Panc1 (cell line): ENCODE results near the gene PRDM2. TPM values are rescaled to one million over a fixed set of nuclear protein-coding genes. Genes with fewer than 3 reads are reported as not detected.

Experiments used
- ATAC-seq: fragments of 200-7000 bp; cut with Tn5 transposase; 2 replicates; pipeline ENCODE4 v1.9.1; 2020; ENCODE audit warnings: mild to moderate bottlenecking, moderate library complexity
- BruUV-seq: library from RNA; stranded (reverse); fragments of 400-500 nt; replicated peaks from 2 replicates; lab custom pipeline; 2021; lab: Mats Ljungman, UMichigan
- CTCF ChIA-PET: fragments of 300-600 bp; sonication (Branson Sonifier 250); formaldehyde crosslinking; loops from one replicate; lab custom pipeline; 2022; ENCODE audit warnings: antibody characterized with exemption; lab: Charles Lee
- POLR2A ChIA-PET: fragments of 300-600 bp; sonication (Branson Sonifier 250); formaldehyde crosslinking; loops from one replicate; lab custom pipeline; 2022; ENCODE audit warnings: antibody characterized with exemption; lab: Charles Lee
- DNase-seq: peaks from one replicate; pipeline ENCODE4 v3.0.0-alpha.2; 2010; ENCODE audit warnings: low read depth, low spot score
- H3K27ac ChIP-seq: 2 replicates; pipeline ENCODE4 v1.5.1; 2011; ENCODE audit warnings: mild to moderate bottlenecking, low read length, inconsistent platforms
- H3K27me3 ChIP-seq: fragments of 200-500 bp; sonication (Bioruptor generic); 2 replicates; pipeline ENCODE4 v1.6.0; 2014; ENCODE audit warnings: low read length, inconsistent platforms; ENCODE audit not compliant: control insufficient read depth, insufficient read depth
- H3K36me3 ChIP-seq: fragments of 200-500 bp; sonication (Bioruptor generic); 2 replicates; pipeline ENCODE4 v1.5.1; 2014; ENCODE audit warnings: inconsistent platforms, mild to moderate bottlenecking, low read length, moderate library complexity; ENCODE audit not compliant: control insufficient read depth, insufficient read depth
- H3K4me1 ChIP-seq: 2 replicates; pipeline ENCODE4 v1.5.1; 2011; ENCODE audit warnings: inconsistent platforms, mild to moderate bottlenecking, low read length, moderate library complexity; ENCODE audit not compliant: control insufficient read depth, insufficient read depth
- H3K4me3 ChIP-seq, 2 experiments: 2 replicates each; pipeline ENCODE4 v1.5.1; 2011 to 2012; ENCODE audit warnings: low read depth in 2 of 2, low read length in 2 of 2, mild to moderate bottlenecking in 2 of 2, inconsistent platforms in 1 of 2, moderate library complexity in 1 of 2
- H3K9me3 ChIP-seq: fragments of 200-500 bp; sonication (Bioruptor generic); 2 replicates; pipeline ENCODE4 v1.5.1; 2014; ENCODE audit warnings: low read depth, mild to moderate bottlenecking, inconsistent platforms, low read length, moderate library complexity; ENCODE audit not compliant: control insufficient read depth, insufficient read depth
- POLR2AphosphoS5 ChIP-seq: IDR thresholded peaks from 2 replicates; pipeline ENCODE4 v1.6.1; 2012; ENCODE audit warnings: mild to moderate bottlenecking, low read depth, low read length, moderate library complexity
- SIN3A ChIP-seq: IDR thresholded peaks from 2 replicates; pipeline ENCODE4 v1.6.1; 2012; ENCODE audit warnings: low read depth, mild to moderate bottlenecking, low read length, moderate library complexity, borderline replicate concordance; ENCODE audit not compliant: insufficient read depth
- TCF7L2 ChIP-seq: IDR thresholded peaks from 2 replicates; pipeline ENCODE4 v1.6.1; 2011; ENCODE audit warnings: mild to moderate bottlenecking, low read depth, low read length, inconsistent platforms
- in situ Hi-C: cut with HindIII; loops from 2 replicates; pipeline ENCODE4 v1.10.0; 2016; ENCODE audit warnings: low sequenced_read_pairs, low pct_unique_long_range_greater_than_20kb
- intact Hi-C: fragments of 100-400 bp; cut with micrococcal nuclease; formaldehyde crosslinking; loops from one replicate; pipeline ENCODE4 v1.10.0; 2022; ENCODE audit not compliant: unreplicated experiment
- total RNA-seq: library from RNA; stranded (reverse); gene quantifications from one replicate; pipeline ENCODE4 v1.2.1, GENCODE V29; 2021; ENCODE audit not compliant: unreplicated experiment
- TF ChIP-seq, protein P1 (sequence below), 2 experiments: IDR thresholded peaks; 2 replicates each; pipeline ENCODE4 v1.6.1; 2011 to 2012; ENCODE audit warnings: low read depth in 2 of 2, control low read depth in 1 of 2, low read length in 1 of 2, mild to moderate bottlenecking in 1 of 2, moderate library complexity in 1 of 2; ENCODE audit not compliant: insufficient read depth in 1 of 2
- TF ChIP-seq, protein P2 (sequence below): fragments of 450-650 bp; IDR thresholded peaks from 2 replicates; pipeline ENCODE4 v1.5.1; 2017; ENCODE audit warnings: mild to moderate bottlenecking

PRDM2 gene
- total RNA-seq, 1 experiment from 2014 or later, result 40.3 TPM

DNA sequence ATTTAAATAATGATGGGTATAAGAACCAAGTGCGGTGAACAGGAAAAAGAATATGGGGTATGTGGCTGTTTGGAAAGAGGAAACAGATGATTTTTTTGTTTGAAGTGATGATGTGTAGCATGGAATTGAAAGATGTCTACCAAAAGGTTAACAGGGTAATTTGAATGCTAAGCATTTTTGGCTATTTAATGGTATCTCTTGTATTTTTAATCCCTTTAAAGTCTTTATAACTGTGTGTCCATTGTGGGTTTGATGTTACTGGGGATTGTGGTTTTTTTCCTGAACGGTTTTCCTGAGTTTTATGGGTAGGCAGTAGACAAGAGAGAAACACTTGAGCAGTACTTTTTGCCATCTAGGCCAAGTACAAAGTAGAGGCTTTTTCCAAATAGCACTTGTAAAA lies 63.2 kb downstream of the PRDM2 start:
- no peaks in the 10 kb centered on the region for H3K27me3 ChIP-seq
- H3K4me3 ChIP-seq, result no peak overlapping the region
- DNase-seq (no peak), ATAC-seq (no peak)
- intact Hi-C loops, result no loop called here
- BruUV-seq, result no TSS peak
- in situ Hi-C loops, result no loop called here
- H3K9me3 ChIP-seq, result no peaks in the 10 kb centered on the region
- peaks cover 53% of the 10 kb centered on the region for H3K4me1 ChIP-seq
- no peaks in the 10 kb centered on the region for H3K36me3 ChIP-seq
- ChIA-PET POLR2A (no interaction called here), CTCF (no interaction called here)
- no peak for TF ChIP-seq TCF7L2
- TF ChIP-seq, protein P1, sequence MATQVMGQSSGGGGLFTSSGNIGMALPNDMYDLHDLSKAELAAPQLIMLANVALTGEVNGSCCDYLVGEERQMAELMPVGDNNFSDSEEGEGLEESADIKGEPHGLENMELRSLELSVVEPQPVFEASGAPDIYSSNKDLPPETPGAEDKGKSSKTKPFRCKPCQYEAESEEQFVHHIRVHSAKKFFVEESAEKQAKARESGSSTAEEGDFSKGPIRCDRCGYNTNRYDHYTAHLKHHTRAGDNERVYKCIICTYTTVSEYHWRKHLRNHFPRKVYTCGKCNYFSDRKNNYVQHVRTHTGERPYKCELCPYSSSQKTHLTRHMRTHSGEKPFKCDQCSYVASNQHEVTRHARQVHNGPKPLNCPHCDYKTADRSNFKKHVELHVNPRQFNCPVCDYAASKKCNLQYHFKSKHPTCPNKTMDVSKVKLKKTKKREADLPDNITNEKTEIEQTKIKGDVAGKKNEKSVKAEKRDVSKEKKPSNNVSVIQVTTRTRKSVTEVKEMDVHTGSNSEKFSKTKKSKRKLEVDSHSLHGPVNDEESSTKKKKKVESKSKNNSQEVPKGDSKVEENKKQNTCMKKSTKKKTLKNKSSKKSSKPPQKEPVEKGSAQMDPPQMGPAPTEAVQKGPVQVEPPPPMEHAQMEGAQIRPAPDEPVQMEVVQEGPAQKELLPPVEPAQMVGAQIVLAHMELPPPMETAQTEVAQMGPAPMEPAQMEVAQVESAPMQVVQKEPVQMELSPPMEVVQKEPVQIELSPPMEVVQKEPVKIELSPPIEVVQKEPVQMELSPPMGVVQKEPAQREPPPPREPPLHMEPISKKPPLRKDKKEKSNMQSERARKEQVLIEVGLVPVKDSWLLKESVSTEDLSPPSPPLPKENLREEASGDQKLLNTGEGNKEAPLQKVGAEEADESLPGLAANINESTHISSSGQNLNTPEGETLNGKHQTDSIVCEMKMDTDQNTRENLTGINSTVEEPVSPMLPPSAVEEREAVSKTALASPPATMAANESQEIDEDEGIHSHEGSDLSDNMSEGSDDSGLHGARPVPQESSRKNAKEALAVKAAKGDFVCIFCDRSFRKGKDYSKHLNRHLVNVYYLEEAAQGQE (IDR thresholded peaks at IDR 0.05; ENCODE audit: insufficient read depth in 1 of 2, low read depth in 2 of 2, low read length in 1 of 2), result no peak
- TF ChIP-seq, protein P2, sequence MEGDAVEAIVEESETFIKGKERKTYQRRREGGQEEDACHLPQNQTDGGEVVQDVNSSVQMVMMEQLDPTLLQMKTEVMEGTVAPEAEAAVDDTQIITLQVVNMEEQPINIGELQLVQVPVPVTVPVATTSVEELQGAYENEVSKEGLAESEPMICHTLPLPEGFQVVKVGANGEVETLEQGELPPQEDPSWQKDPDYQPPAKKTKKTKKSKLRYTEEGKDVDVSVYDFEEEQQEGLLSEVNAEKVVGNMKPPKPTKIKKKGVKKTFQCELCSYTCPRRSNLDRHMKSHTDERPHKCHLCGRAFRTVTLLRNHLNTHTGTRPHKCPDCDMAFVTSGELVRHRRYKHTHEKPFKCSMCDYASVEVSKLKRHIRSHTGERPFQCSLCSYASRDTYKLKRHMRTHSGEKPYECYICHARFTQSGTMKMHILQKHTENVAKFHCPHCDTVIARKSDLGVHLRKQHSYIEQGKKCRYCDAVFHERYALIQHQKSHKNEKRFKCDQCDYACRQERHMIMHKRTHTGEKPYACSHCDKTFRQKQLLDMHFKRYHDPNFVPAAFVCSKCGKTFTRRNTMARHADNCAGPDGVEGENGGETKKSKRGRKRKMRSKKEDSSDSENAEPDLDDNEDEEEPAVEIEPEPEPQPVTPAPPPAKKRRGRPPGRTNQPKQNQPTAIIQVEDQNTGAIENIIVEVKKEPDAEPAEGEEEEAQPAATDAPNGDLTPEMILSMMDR, result no peak
- no peak for TF ChIP-seq SIN3A
- no peak for TF ChIP-seq POLR2AphosphoS5
- no peak overlapping the region for H3K27ac ChIP-seq

DNA sequence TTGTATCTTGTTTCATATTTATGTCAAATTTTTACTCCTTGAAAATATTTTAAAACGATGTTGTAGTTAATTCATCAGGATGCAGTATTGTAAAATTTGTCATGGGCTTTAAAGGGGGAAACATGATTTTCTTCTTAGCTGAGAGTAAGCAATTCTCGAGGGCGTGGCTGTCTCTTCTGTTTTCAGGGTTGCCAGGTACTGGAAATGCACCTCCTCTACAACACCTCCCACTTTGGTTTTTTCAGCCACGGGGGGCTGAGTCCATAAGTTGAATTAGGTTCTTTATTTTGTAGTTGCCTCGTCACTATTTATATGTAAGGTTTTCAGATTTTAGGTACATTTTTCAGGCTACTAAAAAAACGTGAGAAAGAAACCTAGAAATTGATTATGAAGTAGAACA lies 64.0 kb downstream of the PRDM2 start:
- Histone ChIP-seq H3K27me3 (no peaks in the 10 kb centered on the region), H3K36me3 (no peaks in the 10 kb centered on the region), H3K9me3 (no peaks in the 10 kb centered on the region), H3K4me3 (no peak overlapping the region), H3K27ac (peak overlapping the region; percentile 24; the same call in 1 of the 2 replicates), H3K4me1 (peaks cover 52% of the 10 kb centered on the region)
- ChIA-PET CTCF (no interaction called here), POLR2A (no interaction called here)
- TF ChIP-seq SIN3A (no peak), TCF7L2 (no peak), POLR2AphosphoS5 (no peak)
- TF ChIP-seq, protein P1 (IDR thresholded peaks at IDR 0.05; ENCODE audit: insufficient read depth in 1 of 2, low read depth in 2 of 2, low read length in 1 of 2), result no peak
- TF ChIP-seq, protein P2, result no peak
- no TSS peak for BruUV-seq
- DNase-seq, result no peak
- intact Hi-C loops, result no loop called here
- no peak for ATAC-seq
- in situ Hi-C loops, result no loop called here
